EL (cell line): ENCODE data around the gene ZNF786.

Experiments
- DNase-seq: peaks from one replicate; pipeline ENCODE4 v3.0.0-alpha.2; 2016

The ZNF786 gene

GRCh38 chr7:149028346-149029109 lies 62.0 kb downstream of the ZNF786 start, which contains the start of gene PDIA4:
PDIA4 (minus strand) TSS chr7:149028505; CDS start chr7:149028408, 97 bp downstream.
- peak; percentile 99 for DNase-seq

DNA sequence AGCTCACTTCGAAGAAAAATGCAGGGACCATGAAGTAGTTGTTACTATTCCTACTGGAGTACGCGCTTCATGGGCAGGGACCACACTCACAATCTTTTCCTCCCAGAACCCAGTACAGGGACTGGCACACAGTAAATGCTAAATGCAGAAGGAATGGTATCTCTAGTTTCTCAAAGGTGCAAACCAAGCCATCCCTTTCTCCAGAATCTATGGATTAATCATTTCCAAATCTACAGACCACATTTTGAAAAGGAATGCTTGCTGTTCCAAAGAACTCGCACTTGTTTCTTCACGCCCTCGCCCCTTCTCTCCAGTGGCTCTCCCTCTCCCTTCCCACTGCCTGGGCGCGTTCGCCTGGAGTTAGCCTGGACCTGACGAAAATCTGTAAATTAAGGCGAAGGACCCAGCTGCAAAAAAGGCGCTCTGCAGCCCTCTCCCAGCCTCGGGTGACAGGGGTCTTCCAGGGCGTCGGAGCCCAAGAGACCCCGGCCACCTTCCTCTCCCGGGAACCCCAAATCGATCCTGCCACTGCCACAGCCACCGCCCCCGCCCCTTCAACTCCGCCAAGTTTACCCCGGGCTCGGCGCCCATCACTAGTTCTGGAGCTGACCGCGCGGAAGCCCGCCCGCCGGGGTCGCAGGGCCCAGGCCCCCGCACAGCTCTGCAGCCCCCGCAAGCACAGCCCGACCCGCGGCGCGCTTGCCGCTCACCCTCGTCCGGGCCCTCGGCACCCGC lies 62.7 kb downstream of the ZNF786 start:
- peak; percentile 16 for DNase-seq

DNA sequence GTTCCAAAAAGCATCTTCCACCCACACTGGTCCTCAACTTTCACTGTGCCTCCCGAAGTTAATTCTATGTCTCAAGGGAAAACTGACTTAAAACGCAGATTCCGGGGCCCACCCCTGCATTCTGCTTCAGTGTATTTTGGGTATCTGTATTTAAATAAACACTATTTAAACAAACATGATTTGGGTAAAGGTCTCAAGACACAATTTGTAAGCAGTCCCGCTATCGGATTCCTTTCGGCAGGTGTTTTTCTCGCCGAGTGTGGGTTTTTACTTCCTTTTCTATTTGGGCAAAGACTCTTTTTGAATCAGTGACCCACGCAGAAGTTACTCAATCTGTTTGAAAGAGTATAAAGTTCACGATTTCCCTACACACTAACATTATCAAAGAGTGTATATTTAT lies 63.5 kb downstream of the ZNF786 start:
- no peak for DNase-seq

DNA sequence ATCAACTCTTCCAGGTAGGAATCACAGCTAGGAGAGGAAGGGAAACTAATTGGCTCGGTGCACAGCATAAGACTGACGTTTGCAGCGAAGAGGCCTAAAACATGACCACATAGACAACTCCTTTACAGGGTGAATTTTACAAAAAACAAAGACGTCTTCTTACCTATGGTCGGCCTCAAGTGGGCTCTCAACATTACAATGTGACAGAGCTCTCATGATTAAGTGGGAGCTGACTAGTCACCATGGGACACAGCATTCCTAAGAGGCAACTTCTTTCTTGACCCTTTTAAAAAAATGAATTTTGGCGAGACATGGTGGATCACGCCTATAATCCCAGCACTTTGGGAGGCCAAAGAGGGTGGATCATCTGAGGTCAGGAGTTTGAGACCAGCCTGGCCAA lies 66.9 kb downstream of the ZNF786 start:
- DNase-seq, result no peak

GRCh38 chr7:149022756-149023360 lies 67.7 kb downstream of the ZNF786 start:
- DNase-seq, result no peak

DNA sequence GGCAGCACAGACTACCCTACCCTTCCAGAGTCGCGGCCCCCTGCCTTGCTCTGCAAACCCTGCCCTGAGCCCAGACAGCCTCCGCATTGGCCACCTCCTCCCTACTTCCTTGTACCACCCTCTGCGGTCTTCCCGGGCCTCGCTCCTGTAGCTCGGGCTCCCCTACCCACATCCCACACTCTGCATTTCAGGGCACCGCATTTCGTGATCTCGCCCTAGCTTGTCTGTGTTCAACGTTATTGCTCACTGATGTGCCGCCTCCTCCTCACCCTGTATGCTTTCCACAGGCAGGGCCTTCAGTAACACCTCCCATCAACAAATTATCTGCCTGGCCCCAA lies 68.8 kb downstream of the ZNF786 start:
- DNase-seq, result no peak

DNA sequence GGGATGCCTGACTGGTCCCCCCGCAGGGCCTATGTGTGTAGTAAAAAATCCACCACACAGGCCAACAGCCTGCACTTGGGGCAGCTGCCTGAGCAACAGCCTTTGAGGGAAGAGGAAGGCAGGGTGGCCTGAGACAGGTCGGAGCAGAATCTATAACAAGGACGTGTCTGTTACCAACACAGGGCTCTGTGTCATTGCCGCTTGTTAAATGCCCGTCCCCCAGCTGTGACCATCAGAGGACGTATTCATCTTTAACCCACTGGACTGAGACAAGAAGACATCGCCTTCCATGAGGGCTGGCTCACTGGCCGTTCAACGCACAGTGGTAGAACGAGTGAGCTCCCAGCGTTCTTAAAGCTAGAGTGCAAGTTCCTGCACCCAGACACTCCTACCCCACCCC lies 70.0 kb downstream of the ZNF786 start:
- no peak for DNase-seq
